ENCODE measurements around the gene CEMIP.

The CEMIP gene

GRCh38 chr15:80817901-80818300 is 38.7 kb downstream of the CEMIP start:
- no peak for DNase-seq (ENCODE audit: low read depth)
- no peak overlapping the region for H3K4me3 ChIP-seq (ENCODE audit: low read depth, low read length)
- no peak for TF ChIP-seq CTCF (IDR thresholded peaks at IDR 0.05; ENCODE audit: low read depth, low read length, missing control alignments)

GRCh38 chr15:80819001-80819400 is 39.8 kb downstream of the CEMIP start:
- TF ChIP-seq CTCF (IDR thresholded peaks at IDR 0.05; ENCODE audit: low read depth, low read length, missing control alignments) = no peak
- no peak for DNase-seq (ENCODE audit: low read depth)
- H3K4me3 ChIP-seq (ENCODE audit: low read depth, low read length) = no peak overlapping the region

GRCh38 chr15:80820092-80820491 is 40.9 kb downstream of the CEMIP start:
- TF ChIP-seq CTCF (IDR thresholded peaks at IDR 0.05; ENCODE audit: low read depth, low read length, missing control alignments) = no peak
- DNase-seq (ENCODE audit: low read depth) = no peak

GRCh38 chr15:80822256-80822655 is 43.1 kb downstream of the CEMIP start:
- no peak overlapping the region for H3K4me3 ChIP-seq (ENCODE audit: low read depth, low read length)
- no peak for DNase-seq (ENCODE audit: low read depth)
- TF ChIP-seq CTCF (IDR thresholded peaks at IDR 0.05; ENCODE audit: low read depth, low read length, missing control alignments) = no peak

More at GRCh38 chr15:80820092-80820491, 40.9 kb downstream of the CEMIP start:
- H3K4me3 ChIP-seq (ENCODE audit: low read depth, low read length) = no peak overlapping the region

GRCh38 chr15:80822676-80823075 is 43.5 kb downstream of the CEMIP start:
- no peak for TF ChIP-seq CTCF (IDR thresholded peaks at IDR 0.05; ENCODE audit: low read depth, low read length, missing control alignments)
- H3K4me3 ChIP-seq (ENCODE audit: low read depth, low read length) = no peak overlapping the region
- no peak for DNase-seq (ENCODE audit: low read depth)

- H3K4me3 ChIP-seq (ENCODE audit: low read depth, low read length) = no peak overlapping the region
These were observed 44.0 kb downstream of the CEMIP start for GRCh38 chr15:80823120-80823519.

More at GRCh38 chr15:80823120-80823519, 44.0 kb downstream of the CEMIP start:
- TF ChIP-seq CTCF (IDR thresholded peaks at IDR 0.05; ENCODE audit: low read depth, low read length, missing control alignments) = no peak
- DNase-seq (ENCODE audit: low read depth) = no peak
